Neural cell (in vitro differentiated cells): ENCODE measurements around the gene PSMC3.

Experiments
- EP300 ChIP-seq: fragments of 450-650 bp; conservative IDR thresholded peaks from 2 replicates; pipeline ENCODE4 v1.6.1; 2014; ENCODE audit warnings: antibody characterized with exemption, mild to moderate bottlenecking, moderate library complexity; ENCODE audit not compliant: poor library complexity, severe bottlenecking
- RAD21 ChIP-seq: fragments of 450-650 bp; conservative IDR thresholded peaks from 2 replicates; pipeline ENCODE4 v1.6.1; 2014; ENCODE audit warnings: antibody characterized with exemption, mild to moderate bottlenecking, moderate library complexity
- TAF1 ChIP-seq: IDR thresholded peaks from 2 replicates; pipeline ENCODE4 v1.6.1; 2012; ENCODE audit warnings: low read depth
- TF ChIP-seq, protein P1 (sequence below): fragments of 450-650 bp; IDR thresholded peaks from 2 replicates; pipeline ENCODE4 v1.5.1; 2014; ENCODE audit warnings: antibody characterized with exemption, mild to moderate bottlenecking, moderate library complexity; ENCODE audit not compliant: poor library complexity, severe bottlenecking

DNA sequence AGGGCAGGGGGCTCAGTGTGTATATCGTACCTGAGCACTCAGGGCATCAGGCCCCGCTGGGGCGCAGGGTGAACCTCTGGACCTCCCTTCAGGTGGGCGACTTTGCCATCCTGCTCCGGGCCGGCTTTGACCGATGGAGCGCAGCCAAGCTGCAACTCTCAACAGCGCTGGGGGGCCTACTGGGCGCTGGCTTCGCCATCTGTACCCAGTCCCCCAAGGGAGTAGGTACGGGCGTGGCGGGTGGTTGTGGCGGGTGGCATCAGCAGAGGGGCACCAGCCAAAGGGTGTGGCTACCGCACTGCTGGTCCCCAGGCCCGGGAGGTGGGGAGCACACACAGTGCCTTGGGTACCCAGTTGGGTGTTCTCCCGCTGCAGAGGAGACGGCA lies 11.6 kb downstream of the PSMC3 start:
- TF ChIP-seq TAF1 (no peak), RAD21 (no peak), EP300 (no peak)
- TF ChIP-seq, protein P1, sequence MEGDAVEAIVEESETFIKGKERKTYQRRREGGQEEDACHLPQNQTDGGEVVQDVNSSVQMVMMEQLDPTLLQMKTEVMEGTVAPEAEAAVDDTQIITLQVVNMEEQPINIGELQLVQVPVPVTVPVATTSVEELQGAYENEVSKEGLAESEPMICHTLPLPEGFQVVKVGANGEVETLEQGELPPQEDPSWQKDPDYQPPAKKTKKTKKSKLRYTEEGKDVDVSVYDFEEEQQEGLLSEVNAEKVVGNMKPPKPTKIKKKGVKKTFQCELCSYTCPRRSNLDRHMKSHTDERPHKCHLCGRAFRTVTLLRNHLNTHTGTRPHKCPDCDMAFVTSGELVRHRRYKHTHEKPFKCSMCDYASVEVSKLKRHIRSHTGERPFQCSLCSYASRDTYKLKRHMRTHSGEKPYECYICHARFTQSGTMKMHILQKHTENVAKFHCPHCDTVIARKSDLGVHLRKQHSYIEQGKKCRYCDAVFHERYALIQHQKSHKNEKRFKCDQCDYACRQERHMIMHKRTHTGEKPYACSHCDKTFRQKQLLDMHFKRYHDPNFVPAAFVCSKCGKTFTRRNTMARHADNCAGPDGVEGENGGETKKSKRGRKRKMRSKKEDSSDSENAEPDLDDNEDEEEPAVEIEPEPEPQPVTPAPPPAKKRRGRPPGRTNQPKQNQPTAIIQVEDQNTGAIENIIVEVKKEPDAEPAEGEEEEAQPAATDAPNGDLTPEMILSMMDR, result no peak
